CD4-positive, alpha-beta T cell (primary cell): Measurements from ENCODE around the gene RAD51B. TPM values are rescaled to one million over a fixed set of nuclear protein-coding genes. Genes with fewer than 3 reads are reported as not detected.
"Not testable (repeated sequence)": the region's sequence is repeated elsewhere in the genome, so short reads cannot be mapped to it uniquely, and the experiment has no call there.

Experiments
- ATAC-seq: fragments of 200-7000 bp; cut with Tn5 transposase; one replicate; pipeline ENCODE4 v1.10.0; 2022; ENCODE audit warnings: mild to moderate bottlenecking; ENCODE audit not compliant: poor library complexity
- CTCF ChIA-PET: fragments of 350-600 bp; sonication (Branson Sonifier 250); formaldehyde crosslinking; loops from one replicate; lab custom pipeline; 2021; ENCODE audit warnings: antibody characterized with exemption, inconsistent platforms; lab: Charles Lee
- POLR2A ChIA-PET: fragments of 350-600 bp; sonication (Branson Sonifier 250); formaldehyde crosslinking; loops from one replicate; lab custom pipeline; 2021; ENCODE audit warnings: antibody characterized with exemption, inconsistent platforms; lab: Charles Lee
- DNase-seq, 14 experiments: peaks; one replicate each; pipeline ENCODE4 v3.0.0-alpha.2; 2013 to 2020; ENCODE audit warnings: mixed read lengths in 2 of 14
- H3K27ac ChIP-seq, 2 donors: one replicate each; pipeline versions ENCODE4 v1.5.1 to v1.7.0; 2013; ENCODE audit warnings: low read length in 2 of 2, low read depth in 1 of 2, mild to moderate bottlenecking in 1 of 2
- H3K27me3 ChIP-seq, 2 experiments: 1 replicate in 1 of 2; 2 replicates in 1 of 2; pipeline versions ENCODE4 v1.6.1 to v1.7.0; 2013; ENCODE audit warnings: low read length in 2 of 2, control low read depth in 1 of 2, mild to moderate bottlenecking in 1 of 2, moderate library complexity in 1 of 2; ENCODE audit not compliant: insufficient read depth in 2 of 2, control insufficient read depth in 1 of 2
- H3K36me3 ChIP-seq: one replicate; pipeline ENCODE4 v1.6.1; 2013; ENCODE audit warnings: low read length, control low read depth; ENCODE audit not compliant: insufficient read depth
- H3K4me1 ChIP-seq: one replicate; pipeline ENCODE4 v1.6.1; 2013; ENCODE audit warnings: low read length, control low read depth; ENCODE audit not compliant: insufficient read depth
- H3K4me3 ChIP-seq: one replicate; pipeline ENCODE4 v1.5.1; 2013; ENCODE audit warnings: mild to moderate bottlenecking, low read length, moderate library complexity
- H3K9me3 ChIP-seq, 2 experiments: 1 replicate in 1 of 2; 2 replicates in 1 of 2; pipeline versions ENCODE4 v1.6.1 to v1.7.0; 2013; ENCODE audit warnings: low read length in 2 of 2, mild to moderate bottlenecking in 2 of 2, control low read depth in 1 of 2, moderate library complexity in 1 of 2; ENCODE audit not compliant: control insufficient read depth in 1 of 2, insufficient read depth in 1 of 2
- H3K27ac Mint-ChIP-seq: one replicate; pipeline ENCODE4 v1.8.0; 2020; ENCODE audit warnings: mixed read lengths
- H3K27me3 Mint-ChIP-seq: one replicate; pipeline ENCODE4 v1.8.0; 2021; ENCODE audit warnings: mixed read lengths
- H3K36me3 Mint-ChIP-seq: one replicate; pipeline ENCODE4 v1.8.0; 2021; ENCODE audit warnings: low read depth, mixed read lengths
- H3K4me1 Mint-ChIP-seq: one replicate; pipeline ENCODE4 v1.8.0; 2021; ENCODE audit warnings: low read depth, mixed read lengths
- H3K4me3 Mint-ChIP-seq: one replicate; pipeline ENCODE4 v1.8.0; 2020; ENCODE audit warnings: mild to moderate bottlenecking, mixed read lengths
- H3K9me3 Mint-ChIP-seq: one replicate; pipeline ENCODE4 v1.8.0; 2020; ENCODE audit warnings: mixed read lengths
- CTCF ChIP-seq: fragments of 200-600 bp; IDR thresholded peaks from one replicate; pipeline ENCODE4 v1.8.0; 2022; ENCODE audit warnings: antibody characterized with exemption, mild to moderate bottlenecking
- intact Hi-C, 2 experiments: fragments of 100-400 bp; cut with DNase I in 1 of 2; cut with micrococcal nuclease in 1 of 2; formaldehyde crosslinking; loops; one replicate each; pipeline versions ENCODE4 v1.15.1 to v1.9.0; 2023 to 2025; cut with DNase I, micrococcal nuclease
- total RNA-seq, 174 experiments: library from RNA in 2 of 174; stranded (reverse) in 2 of 174; gene quantifications; one replicate each; pipeline ENCODE4 v1.2.3 and lab custom pipeline; 2021 to 2026

The RAD51B gene
- total RNA-seq, 2 experiments from 2014 or later: 18.4 to 20.0 TPM

DNA sequence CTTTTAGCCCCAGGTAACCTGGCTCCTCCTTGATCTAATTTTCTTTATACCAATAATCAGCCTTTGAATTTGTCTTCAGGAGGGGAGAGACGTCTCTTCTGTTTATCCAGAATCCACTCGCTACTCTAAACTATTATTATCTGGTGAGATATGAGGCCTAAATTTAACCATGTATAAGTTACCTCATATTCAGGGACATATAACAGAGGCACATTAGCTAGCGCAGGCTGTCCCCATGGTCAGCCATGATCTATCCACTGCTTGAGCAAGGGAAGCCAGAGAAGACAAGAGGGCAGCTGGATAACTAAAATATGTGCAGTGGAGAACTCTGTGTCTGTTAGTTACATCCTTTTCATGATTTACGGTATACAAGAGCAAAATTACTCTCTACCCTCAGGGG lies 481.0 kb downstream of the RAD51B start:
- Histone ChIP-seq H3K27ac (no peak overlapping the region), H3K9me3 (peaks cover 0 to 5% of the 10 kb centered on the region in 2 experiments), H3K4me3 (no peak overlapping the region), H3K36me3 (no peaks in the 10 kb centered on the region), H3K27me3 (no peaks in the 10 kb centered on the region), H3K4me1 (peaks cover 6% of the 10 kb centered on the region)
- peaks cover 3% of the 10 kb centered on the region for H3K36me3 Mint-ChIP-seq
- DNase-seq: no peak
- H3K4me3 Mint-ChIP-seq: no peak overlapping the region
- ATAC-seq: no peak
- no peak overlapping the region for H3K27ac Mint-ChIP-seq
- ChIA-PET POLR2A (no interaction called here), CTCF (interaction anchor here (0.9 kb wide), 1 partner anchor 54 kb away, joined by 6 read pairs; no protein-coding TSS in a partner anchor)
- intact Hi-C loops: no loop called here
- no peaks in the 10 kb centered on the region for H3K27me3 Mint-ChIP-seq
- peaks cover 4% of the 10 kb centered on the region for H3K9me3 Mint-ChIP-seq
- no peak for TF ChIP-seq CTCF
- peaks cover 26% of the 10 kb centered on the region for H3K4me1 Mint-ChIP-seq

- ChIA-PET POLR2A (no interaction called here), CTCF (no interaction called here)
- Mint-ChIP-seq H3K4me3 (no peak overlapping the region), H3K27me3 (no peaks in the 10 kb centered on the region), H3K27ac (no peak overlapping the region), H3K9me3 (peaks cover 4% of the 10 kb centered on the region), H3K36me3 (peaks cover 3% of the 10 kb centered on the region), H3K4me1 (peaks cover 21% of the 10 kb centered on the region)
- Histone ChIP-seq H3K9me3 (peaks cover 0 to 5% of the 10 kb centered on the region in 2 experiments), H3K36me3 (no peaks in the 10 kb centered on the region), H3K27ac (no peak overlapping the region), H3K4me3 (no peak overlapping the region), H3K4me1 (peaks cover 6% of the 10 kb centered on the region), H3K27me3 (no peaks in the 10 kb centered on the region)
- ATAC-seq: no peak
- no peak for DNase-seq
- TF ChIP-seq CTCF: no peak
- intact Hi-C loops: no loop called here
Measured at GRCh38 chr14:68301219-68301618, 481.6 kb downstream of the RAD51B start.

DNA sequence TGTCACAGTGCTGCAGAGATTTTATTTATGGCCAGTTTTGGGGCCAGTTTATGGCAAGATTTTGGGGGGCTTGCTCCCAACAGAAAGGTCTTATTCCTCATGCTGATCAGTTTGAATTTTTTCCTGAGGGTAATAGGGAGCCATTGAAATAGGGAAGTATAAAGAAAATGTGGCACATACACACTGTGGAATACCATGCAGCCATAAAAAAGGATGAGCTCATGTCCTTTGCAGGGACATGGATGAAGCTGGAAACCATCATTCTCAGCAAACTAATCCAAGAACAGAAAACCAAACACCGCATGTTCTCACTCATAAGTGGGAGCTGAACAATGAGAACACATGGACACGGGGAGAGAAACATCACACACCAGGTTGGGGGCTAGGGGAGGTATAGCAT lies 483.4 kb downstream of the RAD51B start:
- H3K4me3 ChIP-seq, H3K4me1 ChIP-seq, CTCF ChIA-PET, H3K27me3 Mint-ChIP-seq, H3K27ac Mint-ChIP-seq, H3K9me3 Mint-ChIP-seq, intact Hi-C loops, H3K27me3 ChIP-seq, H3K36me3 ChIP-seq, ATAC-seq, H3K9me3 ChIP-seq, H3K36me3 Mint-ChIP-seq, H3K27ac ChIP-seq, H3K4me3 Mint-ChIP-seq, POLR2A ChIA-PET, DNase-seq: not testable (repeated sequence)
- peaks cover 14% of the 10 kb centered on the region for H3K4me1 Mint-ChIP-seq

DNA sequence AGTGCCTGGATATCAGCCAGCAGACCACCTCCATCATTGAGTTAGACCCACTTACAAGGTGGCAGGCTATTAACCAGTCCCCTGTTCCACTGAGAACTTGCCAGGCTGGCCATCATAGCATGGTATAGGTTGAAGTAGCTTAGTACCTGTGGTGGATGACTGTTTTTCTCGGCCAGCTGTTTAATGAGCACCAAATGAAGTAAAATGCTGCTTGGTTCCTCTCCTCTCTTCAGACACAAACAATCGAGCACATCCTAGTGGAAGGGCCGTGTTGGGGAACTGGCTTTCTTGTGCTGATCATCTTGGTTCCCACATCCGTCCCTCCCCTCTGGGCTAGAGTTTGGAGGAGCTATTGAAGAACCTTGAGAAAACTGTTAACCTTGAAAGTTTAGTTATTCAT lies 486.2 kb downstream of the RAD51B start:
- Mint-ChIP-seq H3K36me3 (no peaks in the 10 kb centered on the region), H3K4me1 (peaks cover 24% of the 10 kb centered on the region), H3K9me3 (peaks cover 4% of the 10 kb centered on the region), H3K27ac (no peak overlapping the region), H3K4me3 (no peak overlapping the region), H3K27me3 (no peaks in the 10 kb centered on the region)
- ATAC-seq: no peak
- no peak for DNase-seq
- H3K36me3 ChIP-seq: no peaks in the 10 kb centered on the region
- peaks cover 3% of the 10 kb centered on the region for H3K4me1 ChIP-seq
- H3K27me3 ChIP-seq: no peaks in the 10 kb centered on the region
- no peak overlapping the region for H3K4me3 ChIP-seq
- no peak for TF ChIP-seq CTCF
- ChIA-PET POLR2A (no interaction called here), CTCF (no interaction called here)
- no peak overlapping the region for H3K27ac ChIP-seq
- intact Hi-C loops: no loop called here
- H3K9me3 ChIP-seq: peaks cover 0 to 5% of the 10 kb centered on the region in 2 experiments
